ENCODE results near the gene FAM89A. TPM values are rescaled to one million over a fixed set of nuclear protein-coding genes. Genes with fewer than 3 reads are reported as not detected.

Gene FAM89A
- total and polyA plus RNA-seq, 2 of the 8 experiments (the other 6 are each of a cell fraction or from before 2014, with no cell fraction given): 2.1 to 2.2 TPM

DNA sequence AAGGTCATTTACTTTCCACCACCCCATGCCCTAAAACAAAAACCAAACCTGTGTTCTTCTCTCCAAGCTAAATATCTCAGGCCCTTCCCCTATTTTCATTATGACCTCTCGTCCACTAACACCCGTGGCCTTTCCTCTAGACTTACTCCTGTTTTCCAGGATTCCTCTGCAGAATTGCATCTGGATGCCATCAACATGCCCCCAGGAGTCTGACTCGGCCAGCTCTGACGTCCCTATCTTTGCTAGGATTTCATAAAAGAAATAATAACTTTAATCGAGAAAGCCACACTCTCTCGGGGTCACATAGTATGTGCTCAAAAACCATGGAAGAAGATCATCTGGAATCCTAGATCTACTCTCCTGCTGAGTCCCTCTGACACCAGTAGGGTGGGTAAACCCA lies 13.5 kb downstream of the FAM89A start (continued):
- TF ChIP-seq, protein P1, sequence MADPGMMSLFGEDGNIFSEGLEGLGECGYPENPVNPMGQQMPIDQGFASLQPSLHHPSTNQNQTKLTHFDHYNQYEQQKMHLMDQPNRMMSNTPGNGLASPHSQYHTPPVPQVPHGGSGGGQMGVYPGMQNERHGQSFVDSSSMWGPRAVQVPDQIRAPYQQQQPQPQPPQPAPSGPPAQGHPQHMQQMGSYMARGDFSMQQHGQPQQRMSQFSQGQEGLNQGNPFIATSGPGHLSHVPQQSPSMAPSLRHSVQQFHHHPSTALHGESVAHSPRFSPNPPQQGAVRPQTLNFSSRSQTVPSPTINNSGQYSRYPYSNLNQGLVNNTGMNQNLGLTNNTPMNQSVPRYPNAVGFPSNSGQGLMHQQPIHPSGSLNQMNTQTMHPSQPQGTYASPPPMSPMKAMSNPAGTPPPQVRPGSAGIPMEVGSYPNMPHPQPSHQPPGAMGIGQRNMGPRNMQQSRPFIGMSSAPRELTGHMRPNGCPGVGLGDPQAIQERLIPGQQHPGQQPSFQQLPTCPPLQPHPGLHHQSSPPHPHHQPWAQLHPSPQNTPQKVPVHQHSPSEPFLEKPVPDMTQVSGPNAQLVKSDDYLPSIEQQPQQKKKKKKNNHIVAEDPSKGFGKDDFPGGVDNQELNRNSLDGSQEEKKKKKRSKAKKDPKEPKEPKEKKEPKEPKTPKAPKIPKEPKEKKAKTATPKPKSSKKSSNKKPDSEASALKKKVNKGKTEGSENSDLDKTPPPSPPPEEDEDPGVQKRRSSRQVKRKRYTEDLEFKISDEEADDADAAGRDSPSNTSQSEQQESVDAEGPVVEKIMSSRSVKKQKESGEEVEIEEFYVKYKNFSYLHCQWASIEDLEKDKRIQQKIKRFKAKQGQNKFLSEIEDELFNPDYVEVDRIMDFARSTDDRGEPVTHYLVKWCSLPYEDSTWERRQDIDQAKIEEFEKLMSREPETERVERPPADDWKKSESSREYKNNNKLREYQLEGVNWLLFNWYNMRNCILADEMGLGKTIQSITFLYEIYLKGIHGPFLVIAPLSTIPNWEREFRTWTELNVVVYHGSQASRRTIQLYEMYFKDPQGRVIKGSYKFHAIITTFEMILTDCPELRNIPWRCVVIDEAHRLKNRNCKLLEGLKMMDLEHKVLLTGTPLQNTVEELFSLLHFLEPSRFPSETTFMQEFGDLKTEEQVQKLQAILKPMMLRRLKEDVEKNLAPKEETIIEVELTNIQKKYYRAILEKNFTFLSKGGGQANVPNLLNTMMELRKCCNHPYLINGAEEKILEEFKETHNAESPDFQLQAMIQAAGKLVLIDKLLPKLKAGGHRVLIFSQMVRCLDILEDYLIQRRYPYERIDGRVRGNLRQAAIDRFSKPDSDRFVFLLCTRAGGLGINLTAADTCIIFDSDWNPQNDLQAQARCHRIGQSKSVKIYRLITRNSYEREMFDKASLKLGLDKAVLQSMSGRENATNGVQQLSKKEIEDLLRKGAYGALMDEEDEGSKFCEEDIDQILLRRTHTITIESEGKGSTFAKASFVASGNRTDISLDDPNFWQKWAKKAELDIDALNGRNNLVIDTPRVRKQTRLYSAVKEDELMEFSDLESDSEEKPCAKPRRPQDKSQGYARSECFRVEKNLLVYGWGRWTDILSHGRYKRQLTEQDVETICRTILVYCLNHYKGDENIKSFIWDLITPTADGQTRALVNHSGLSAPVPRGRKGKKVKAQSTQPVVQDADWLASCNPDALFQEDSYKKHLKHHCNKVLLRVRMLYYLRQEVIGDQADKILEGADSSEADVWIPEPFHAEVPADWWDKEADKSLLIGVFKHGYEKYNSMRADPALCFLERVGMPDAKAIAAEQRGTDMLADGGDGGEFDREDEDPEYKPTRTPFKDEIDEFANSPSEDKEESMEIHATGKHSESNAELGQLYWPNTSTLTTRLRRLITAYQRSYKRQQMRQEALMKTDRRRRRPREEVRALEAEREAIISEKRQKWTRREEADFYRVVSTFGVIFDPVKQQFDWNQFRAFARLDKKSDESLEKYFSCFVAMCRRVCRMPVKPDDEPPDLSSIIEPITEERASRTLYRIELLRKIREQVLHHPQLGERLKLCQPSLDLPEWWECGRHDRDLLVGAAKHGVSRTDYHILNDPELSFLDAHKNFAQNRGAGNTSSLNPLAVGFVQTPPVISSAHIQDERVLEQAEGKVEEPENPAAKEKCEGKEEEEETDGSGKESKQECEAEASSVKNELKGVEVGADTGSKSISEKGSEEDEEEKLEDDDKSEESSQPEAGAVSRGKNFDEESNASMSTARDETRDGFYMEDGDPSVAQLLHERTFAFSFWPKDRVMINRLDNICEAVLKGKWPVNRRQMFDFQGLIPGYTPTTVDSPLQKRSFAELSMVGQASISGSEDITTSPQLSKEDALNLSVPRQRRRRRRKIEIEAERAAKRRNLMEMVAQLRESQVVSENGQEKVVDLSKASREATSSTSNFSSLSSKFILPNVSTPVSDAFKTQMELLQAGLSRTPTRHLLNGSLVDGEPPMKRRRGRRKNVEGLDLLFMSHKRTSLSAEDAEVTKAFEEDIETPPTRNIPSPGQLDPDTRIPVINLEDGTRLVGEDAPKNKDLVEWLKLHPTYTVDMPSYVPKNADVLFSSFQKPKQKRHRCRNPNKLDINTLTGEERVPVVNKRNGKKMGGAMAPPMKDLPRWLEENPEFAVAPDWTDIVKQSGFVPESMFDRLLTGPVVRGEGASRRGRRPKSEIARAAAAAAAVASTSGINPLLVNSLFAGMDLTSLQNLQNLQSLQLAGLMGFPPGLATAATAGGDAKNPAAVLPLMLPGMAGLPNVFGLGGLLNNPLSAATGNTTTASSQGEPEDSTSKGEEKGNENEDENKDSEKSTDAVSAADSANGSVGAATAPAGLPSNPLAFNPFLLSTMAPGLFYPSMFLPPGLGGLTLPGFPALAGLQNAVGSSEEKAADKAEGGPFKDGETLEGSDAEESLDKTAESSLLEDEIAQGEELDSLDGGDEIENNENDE (IDR thresholded peaks at IDR 0.05; ENCODE audit: insufficient replicate concordance, low read length): no peak
